Mucosa of stomach (tissue), 1 donor: Measurements from ENCODE around the gene PGBD4.

Experiments
- H3K27me3 ChIP-seq: one replicate; pipeline ENCODE4 v1.7.0; 2013; ENCODE audit warnings: mild to moderate bottlenecking, low read length; ENCODE audit not compliant: control insufficient read depth, insufficient read depth
- H3K36me3 ChIP-seq: one replicate; pipeline ENCODE4 v1.7.0; 2013; ENCODE audit warnings: low read length; ENCODE audit not compliant: control insufficient read depth, insufficient read depth
- H3K4me1 ChIP-seq: one replicate; pipeline ENCODE4 v1.7.0; 2013; ENCODE audit warnings: mild to moderate bottlenecking, low read length; ENCODE audit not compliant: control insufficient read depth, insufficient read depth
- H3K4me3 ChIP-seq: one replicate; pipeline ENCODE4 v1.7.0; 2013; ENCODE audit warnings: low read length
- H3K9ac ChIP-seq: one replicate; pipeline ENCODE4 v1.7.0; 2013; ENCODE audit warnings: mild to moderate bottlenecking, low read length, moderate library complexity
- H3K9me3 ChIP-seq: one replicate; pipeline ENCODE4 v1.7.0; 2013; ENCODE audit warnings: mild to moderate bottlenecking, low read length, moderate library complexity; ENCODE audit not compliant: control insufficient read depth
- donor health status: Pancreatic carcinoma.

The PGBD4 gene

GRCh38 chr15:34101366-34102174 is at the start of gene PGBD4, which contains the start of gene EMC7:
Gene PGBD4 (plus strand): TSS chr15:34102083. CDS start chr15:34102532, 449 bp downstream.
Gene EMC7 (minus strand): TSS chr15:34101862. CDS start chr15:34101839, 23 bp downstream.
- H3K4me1 ChIP-seq = no peaks in the 10 kb centered on the region
- peak within 1 kb of the TSS; percentile 81 for H3K9ac ChIP-seq
- peak within 1 kb of the TSS; percentile 81 for H3K4me3 ChIP-seq
- no peaks in the 10 kb centered on the region for H3K36me3 ChIP-seq
- no peaks in the 10 kb centered on the region for H3K9me3 ChIP-seq
- H3K27me3 ChIP-seq = no peaks in the 10 kb centered on the region

- no peaks in the 10 kb centered on the region for H3K36me3 ChIP-seq
- no peaks in the 10 kb centered on the region for H3K27me3 ChIP-seq
- H3K4me1 ChIP-seq = no peaks in the 10 kb centered on the region
- H3K9me3 ChIP-seq = no peaks in the 10 kb centered on the region
- H3K9ac ChIP-seq = no peak overlapping the region
- H3K4me3 ChIP-seq = no peak overlapping the region
Observed at GRCh38 chr15:34054081-34054707, 47.7 kb upstream of the PGBD4 start.

DNA sequence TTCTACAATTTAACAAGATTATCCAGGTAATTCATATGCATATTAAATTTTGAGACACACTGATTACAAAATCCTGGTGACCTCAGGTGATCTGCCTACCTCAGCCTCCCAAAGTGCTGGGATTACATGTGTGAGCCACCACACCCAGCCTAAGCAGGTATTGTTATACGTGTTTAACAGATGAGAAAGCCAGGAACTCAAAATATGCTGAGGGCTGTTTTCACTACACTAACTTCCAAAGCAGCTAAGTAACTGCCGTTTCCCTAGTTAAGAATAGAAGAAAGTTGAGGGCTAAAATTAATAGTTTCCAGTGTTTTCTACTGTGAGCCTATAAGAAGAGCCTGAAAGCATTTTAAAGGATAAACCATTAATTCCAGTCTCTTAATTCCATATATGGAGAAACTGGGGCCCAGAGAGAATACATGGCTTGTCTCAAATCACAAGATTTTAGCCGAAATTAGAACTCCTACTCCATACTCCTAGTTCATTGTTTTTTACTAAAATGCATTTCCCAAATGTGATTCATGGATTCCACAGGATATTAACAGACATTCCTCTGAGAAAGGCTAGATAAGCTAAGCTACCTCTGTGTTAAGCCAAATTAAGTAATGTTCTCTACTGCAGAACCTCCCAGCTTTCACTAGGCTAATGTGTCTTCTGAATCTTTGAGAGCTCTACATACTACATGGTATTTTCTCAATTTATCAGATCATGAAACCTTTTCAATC is 45.9 kb upstream of the PGBD4 start:
- no peaks in the 10 kb centered on the region for H3K27me3 ChIP-seq
- no peak overlapping the region for H3K9ac ChIP-seq
- H3K4me3 ChIP-seq = no peak overlapping the region
- H3K36me3 ChIP-seq = no peaks in the 10 kb centered on the region
- no peaks in the 10 kb centered on the region for H3K4me1 ChIP-seq
- H3K9me3 ChIP-seq = no peaks in the 10 kb centered on the region

DNA sequence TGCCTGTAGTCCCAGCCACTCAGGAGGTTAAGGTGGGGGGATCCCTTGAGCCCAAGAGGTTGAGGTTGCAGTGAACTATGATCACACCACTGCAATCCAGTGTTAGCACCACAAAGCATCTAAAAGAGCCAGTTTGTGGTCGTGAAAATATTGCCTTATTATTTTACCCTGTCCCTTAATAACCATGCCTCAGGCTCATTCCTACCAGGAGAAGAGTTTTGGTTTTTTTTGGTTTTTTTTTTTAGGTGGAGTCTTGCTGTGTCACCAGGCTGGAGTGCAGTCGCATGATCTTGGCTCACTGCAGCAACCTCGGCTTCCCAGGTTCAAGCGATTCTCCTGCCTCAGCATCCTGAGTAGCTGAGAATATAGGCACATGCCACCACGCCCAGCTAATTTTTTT is 45.0 kb upstream of the PGBD4 start:
- H3K27me3 ChIP-seq = no peaks in the 10 kb centered on the region
- H3K9ac ChIP-seq = no peak overlapping the region
- no peaks in the 10 kb centered on the region for H3K4me1 ChIP-seq
- H3K4me3 ChIP-seq = no peak overlapping the region
- no peaks in the 10 kb centered on the region for H3K36me3 ChIP-seq
- H3K9me3 ChIP-seq = no peaks in the 10 kb centered on the region

- Histone ChIP-seq H3K27me3 (no peaks in the 10 kb centered on the region), H3K9ac (no peak overlapping the region), H3K9me3 (no peaks in the 10 kb centered on the region), H3K36me3 (no peaks in the 10 kb centered on the region), H3K4me1 (no peaks in the 10 kb centered on the region), H3K4me3 (no peak overlapping the region)
Observed at GRCh38 chr15:34059476-34059875, 42.4 kb upstream of the PGBD4 start.

- Histone ChIP-seq H3K9me3 (no peaks in the 10 kb centered on the region), H3K36me3 (no peaks in the 10 kb centered on the region), H3K9ac (no peak overlapping the region), H3K27me3 (no peaks in the 10 kb centered on the region), H3K4me1 (no peaks in the 10 kb centered on the region), H3K4me3 (no peak overlapping the region)
Observed at GRCh38 chr15:34059946-34060345, 41.9 kb upstream of the PGBD4 start.

- Histone ChIP-seq H3K4me3 (no peak overlapping the region), H3K4me1 (no peaks in the 10 kb centered on the region), H3K27me3 (no peaks in the 10 kb centered on the region), H3K9me3 (no peaks in the 10 kb centered on the region), H3K9ac (no peak overlapping the region), H3K36me3 (no peaks in the 10 kb centered on the region)
Observed at GRCh38 chr15:34064438-34064837, 37.4 kb upstream of the PGBD4 start.

GRCh38 chr15:34065261-34065660 is 36.6 kb upstream of the PGBD4 start:
- Histone ChIP-seq H3K4me3 (no peak overlapping the region), H3K36me3 (no peaks in the 10 kb centered on the region), H3K9ac (no peak overlapping the region), H3K27me3 (no peaks in the 10 kb centered on the region), H3K4me1 (no peaks in the 10 kb centered on the region), H3K9me3 (no peaks in the 10 kb centered on the region)

DNA sequence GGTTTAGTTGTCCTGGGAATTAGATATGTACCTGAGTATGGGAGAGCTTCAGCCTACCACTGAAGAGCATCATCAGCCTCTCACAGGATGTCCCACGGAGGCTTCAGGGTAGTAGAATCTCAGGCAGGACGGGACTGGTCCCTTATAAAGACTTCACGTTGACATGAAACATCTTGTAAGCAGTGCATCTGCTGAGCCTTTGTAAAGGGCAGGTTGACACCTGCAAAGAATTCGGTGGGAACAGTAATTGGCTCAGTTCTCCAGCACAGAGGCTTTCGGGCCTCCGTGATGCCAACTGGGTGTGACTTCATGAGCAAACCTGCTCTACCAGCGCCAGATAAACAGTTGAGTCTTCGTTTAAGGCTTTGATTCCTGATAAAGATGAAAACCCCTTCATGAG is 35.9 kb upstream of the PGBD4 start:
- Histone ChIP-seq H3K9me3 (no peaks in the 10 kb centered on the region), H3K36me3 (no peaks in the 10 kb centered on the region), H3K27me3 (no peaks in the 10 kb centered on the region), H3K9ac (no peak overlapping the region), H3K4me1 (no peaks in the 10 kb centered on the region), H3K4me3 (no peak overlapping the region)

DNA sequence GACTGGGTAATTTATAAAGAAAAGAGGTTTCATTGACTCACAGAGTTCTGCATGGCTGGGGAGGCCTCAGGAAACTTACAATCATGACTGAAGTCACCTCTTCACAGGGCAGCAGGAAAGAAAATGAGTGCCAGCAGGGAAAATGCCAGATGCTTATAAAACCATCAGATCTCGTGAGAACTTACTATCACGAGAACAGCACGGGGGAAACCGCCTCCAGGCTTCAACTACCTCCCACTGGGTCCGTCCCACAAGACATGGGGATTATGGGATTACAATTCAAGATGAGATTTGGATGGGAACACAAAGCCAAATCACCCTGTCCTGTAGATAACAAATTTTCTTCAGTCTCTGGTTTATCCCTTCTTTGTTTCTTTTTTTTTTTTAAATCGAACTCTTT is 31.9 kb upstream of the PGBD4 start:
- no peaks in the 10 kb centered on the region for H3K36me3 ChIP-seq
- no peak overlapping the region for H3K4me3 ChIP-seq
- no peak overlapping the region for H3K9ac ChIP-seq
- no peaks in the 10 kb centered on the region for H3K9me3 ChIP-seq
- H3K4me1 ChIP-seq = no peaks in the 10 kb centered on the region
- no peaks in the 10 kb centered on the region for H3K27me3 ChIP-seq

- no peaks in the 10 kb centered on the region for H3K27me3 ChIP-seq
- H3K9ac ChIP-seq = no peak overlapping the region
- no peak overlapping the region for H3K4me3 ChIP-seq
- H3K4me1 ChIP-seq = no peaks in the 10 kb centered on the region
- H3K36me3 ChIP-seq = no peaks in the 10 kb centered on the region
- no peaks in the 10 kb centered on the region for H3K9me3 ChIP-seq
Observed at GRCh38 chr15:34076785-34077184, 25.1 kb upstream of the PGBD4 start.

- no peaks in the 10 kb centered on the region for H3K9me3 ChIP-seq
- no peaks in the 10 kb centered on the region for H3K4me1 ChIP-seq
- H3K9ac ChIP-seq = no peak overlapping the region
- no peaks in the 10 kb centered on the region for H3K36me3 ChIP-seq
- no peak overlapping the region for H3K4me3 ChIP-seq
- H3K27me3 ChIP-seq = no peaks in the 10 kb centered on the region
Observed at GRCh38 chr15:34078900-34079299, 23.0 kb upstream of the PGBD4 start.
